GM13977 (cell line): ENCODE results near the gene ABHD13.

Source experiments
- DNase-seq: peaks from one replicate; pipeline ENCODE4 v3.0.0; 2012; ENCODE audit warnings: low spot score
- CTCF ChIP-seq: IDR thresholded peaks from 2 replicates; pipeline ENCODE4 v1.5.1; 2012; ENCODE audit warnings: mild to moderate bottlenecking, control low read depth; ENCODE audit not compliant: insufficient read depth; ENCODE audit errors: extremely low read depth, missing control alignments
- in situ Hi-C: fragments of 300-500 bp; cut with MboI; formaldehyde crosslinking; loops from one replicate; pipeline ENCODE4 v1.12.0; 2022; ENCODE audit warnings: low sequenced_read_pairs, low pct_unique_long_range_greater_than_20kb, mixed read lengths, inconsistent platforms; ENCODE audit not compliant: unreplicated experiment

The ABHD13 gene

DNA sequence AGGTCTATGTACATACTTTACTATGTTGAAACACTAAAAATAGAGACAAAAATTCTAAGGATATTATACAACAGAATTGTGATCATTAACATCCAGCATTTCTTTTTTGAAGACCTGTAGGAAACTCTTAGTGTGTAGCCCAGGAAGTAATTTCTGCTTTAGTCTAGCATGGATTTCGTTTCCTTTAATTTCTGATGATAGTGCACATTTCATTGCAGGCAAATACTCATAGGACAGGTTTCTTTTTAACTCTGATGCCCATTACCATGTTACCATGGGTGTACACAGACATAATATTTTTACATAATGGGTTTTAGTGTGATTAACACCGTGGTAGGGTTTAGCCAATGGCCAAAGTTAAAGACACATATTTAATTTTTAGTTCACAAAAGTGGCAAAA lies 29.9 kb upstream of the ABHD13 start:
- TF ChIP-seq CTCF = no peak
- in situ Hi-C loops = no loop called here
- DNase-seq = no peak

DNA sequence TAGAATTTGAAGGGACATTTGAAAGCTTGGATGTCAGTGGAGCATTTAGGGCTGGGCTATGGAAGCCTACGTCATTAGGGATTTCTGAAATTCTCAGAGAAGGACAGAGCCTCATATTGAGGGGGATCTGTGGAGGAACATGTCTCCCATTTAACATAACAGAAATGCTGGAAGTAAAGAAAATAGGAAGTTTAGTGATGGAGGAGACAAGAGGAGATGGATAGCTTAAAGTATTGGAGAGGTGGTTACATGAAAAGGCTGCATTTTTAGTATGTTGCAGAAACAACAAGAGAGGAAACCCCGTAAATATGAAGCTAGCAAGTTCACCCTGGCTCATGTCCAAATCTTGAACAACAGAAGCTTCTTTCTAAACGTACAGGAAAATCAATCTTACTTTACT lies 27.3 kb upstream of the ABHD13 start:
- in situ Hi-C loops = no loop called here
- DNase-seq = no peak
- no peak for TF ChIP-seq CTCF

DNA sequence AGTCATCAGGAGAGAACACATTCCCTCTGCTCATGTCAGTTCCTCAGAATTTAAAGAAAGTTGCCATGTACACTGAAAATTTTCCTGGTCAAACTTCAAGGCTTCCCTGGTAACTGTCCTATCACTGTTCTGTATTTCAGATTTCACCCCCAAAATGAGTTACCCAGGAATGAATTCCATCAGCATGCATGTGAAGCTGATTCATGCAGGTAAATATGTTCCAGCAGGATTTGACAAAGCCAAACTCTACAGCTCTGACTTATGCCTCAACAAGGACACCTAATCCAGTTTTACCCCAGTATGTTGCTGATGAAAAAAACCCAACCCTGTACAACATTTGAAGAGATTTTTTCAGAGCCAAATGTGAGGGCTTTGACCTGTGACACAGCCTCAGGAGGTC lies 24.4 kb upstream of the ABHD13 start:
- in situ Hi-C loops = no loop called here
- no peak for TF ChIP-seq CTCF
- no peak for DNase-seq

GRCh38 chr13:108194435-108194936 lies 23.7 kb upstream of the ABHD13 start:
- DNase-seq = no peak
- in situ Hi-C loops = no loop called here
- TF ChIP-seq CTCF = no peak

- in situ Hi-C loops = no loop called here
- no peak for TF ChIP-seq CTCF
- no peak for DNase-seq
Measured at GRCh38 chr13:108195146-108195545, 23.0 kb upstream of the ABHD13 start.

GRCh38 chr13:108195861-108196260 lies 22.3 kb upstream of the ABHD13 start:
- TF ChIP-seq CTCF = no peak
- no peak for DNase-seq
- in situ Hi-C loops = no loop called here
